Aorta (tissue), 5 donors: Measurements from ENCODE around the gene LCN1. TPM values are rescaled to one million over a fixed set of nuclear protein-coding genes. Genes with fewer than 3 reads are reported as not detected.
A peak's percentile ranks its signal among the peaks of the same experiment; 100 is the strongest.

ENCODE experiments used
- ATAC-seq: fragments of 200-7000 bp; cut with Tn5 transposase; one replicate; pipeline ENCODE4 v1.9.1; 2022; ENCODE audit warnings: moderate library complexity; ENCODE audit not compliant: low FRiP score
- DNase-seq, 2 donors: peaks; one replicate each; pipeline ENCODE4 v3.0.0-alpha.2; 2020
- H3K27ac ChIP-seq, 2 donors: one replicate each; pipeline ENCODE4 v1.5.1; 2013; ENCODE audit warnings: low read length in 2 of 2, mild to moderate bottlenecking in 2 of 2, moderate library complexity in 2 of 2, control low read depth in 1 of 2, inconsistent platforms in 1 of 2, low read depth in 1 of 2
- H3K27me3 ChIP-seq, 2 donors: one replicate each; pipeline ENCODE4 v1.6.1; 2013; ENCODE audit warnings: control low read depth in 1 of 2, low read length in 1 of 2, mild to moderate bottlenecking in 1 of 2, moderate library complexity in 1 of 2; ENCODE audit not compliant: insufficient read depth in 2 of 2, control insufficient read depth in 1 of 2
- H3K36me3 ChIP-seq, 2 donors: one replicate each; pipeline ENCODE4 v1.6.1; 2013; ENCODE audit warnings: control low read depth in 1 of 2, low read length in 1 of 2, mild to moderate bottlenecking in 1 of 2; ENCODE audit not compliant: insufficient read depth in 2 of 2, control insufficient read depth in 1 of 2
- H3K4me1 ChIP-seq, 2 donors: one replicate each; pipeline ENCODE4 v1.6.1; 2013; ENCODE audit warnings: low read length in 2 of 2, control low read depth in 1 of 2, mild to moderate bottlenecking in 1 of 2, moderate library complexity in 1 of 2; ENCODE audit not compliant: insufficient read depth in 2 of 2, control insufficient read depth in 1 of 2
- H3K4me3 ChIP-seq, 2 donors: one replicate each; pipeline ENCODE4 v1.5.1; 2013; ENCODE audit warnings: low read length in 2 of 2, control low read depth in 1 of 2, mild to moderate bottlenecking in 1 of 2
- H3K9me3 ChIP-seq: one replicate; pipeline ENCODE4 v1.6.1; 2013; ENCODE audit warnings: mild to moderate bottlenecking, low read length; ENCODE audit not compliant: control insufficient read depth
- WGBS, 2 donors: extraction: QIAGEN DNeasy Blood & Tissue Kit; methylation state at CpG; one replicate each; pipeline ENCODE4 v1.1.7; 2013; 5-methylcytosine and 5-hydroxymethylcytosine counted together
- intact Hi-C, 2 donors: fragments of 100-400 bp; cut with DNase I; formaldehyde crosslinking; loops; one replicate each; pipeline versions ENCODE4 v1.14.2 to v1.15.0; 2022
- polyA plus RNA-seq, 2 donors: library from polyadenylated mRNA; stranded (reverse); fragments of 200-250 nt; gene quantifications; one replicate each; pipeline ENCODE4 v1.2.3, GENCODE V29; 2013
- total RNA-seq, 2 donors: library from RNA; stranded (reverse); fragmentation: NEBNext Ultra II Directional; extraction: Animal tissue kit (Norgen Biotek cat#: 25700); gene quantifications; one replicate each; pipeline ENCODE4 v1.2.1, GENCODE V29; 2021
- donor health status: healthy with polysubstance abuse.
- donor health status: Bipolar disorder and iron deficiency.
- donor health status: DM: no; HTN: no; CAD: no.
- donor health status: DM: no; HTN: no; CAD: no.
- donor health status: DM: yes; HTN: yes; CAD: no.

The LCN1 gene
- total and polyA plus RNA-seq, 4 donors = 0.81 TPM; not detected in 3

DNA sequence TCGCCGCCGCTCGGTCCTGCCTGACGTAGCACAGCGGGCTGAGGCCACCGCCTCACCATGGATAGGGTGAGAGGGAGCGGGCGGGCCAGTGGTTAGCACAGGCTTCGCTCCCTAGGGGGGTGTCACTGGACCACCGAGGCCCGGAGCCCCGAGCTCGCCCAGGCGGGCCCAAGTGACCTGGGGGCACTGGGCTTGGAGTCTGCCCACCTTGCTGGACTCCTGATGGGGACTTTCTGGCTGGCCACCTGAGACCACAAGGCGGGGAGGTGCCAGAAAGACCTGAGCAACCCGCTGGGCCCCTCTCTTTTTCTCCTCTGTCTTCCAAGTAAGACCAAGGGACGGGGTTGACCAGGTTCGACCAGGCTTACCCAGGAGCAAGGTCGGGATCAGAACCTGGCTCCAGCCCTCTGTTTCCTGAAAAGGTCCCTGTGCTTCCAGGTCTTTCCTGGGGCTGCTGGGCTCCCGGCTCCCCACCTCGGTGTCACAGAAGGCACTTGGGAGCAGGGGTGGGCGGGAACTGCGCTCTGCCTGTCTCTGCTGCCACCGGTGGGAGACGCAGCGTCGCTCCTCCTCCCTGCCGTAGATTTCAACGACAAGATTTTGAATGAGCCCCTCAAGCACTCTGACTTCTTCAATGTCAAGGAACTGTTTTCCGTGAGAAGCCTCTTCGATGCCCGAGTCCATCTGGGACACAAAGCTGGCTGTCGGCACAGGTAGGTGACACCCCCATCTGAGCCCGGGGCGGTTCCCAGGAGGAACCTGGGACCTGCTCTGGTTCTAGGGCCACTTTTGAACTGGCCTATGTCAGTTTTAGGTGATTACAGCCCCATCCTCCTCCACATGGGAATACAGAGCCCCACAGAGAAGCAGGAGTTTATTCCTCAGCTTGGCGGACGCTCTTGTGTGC is 19.7 kb upstream of the LCN1 start:
- H3K27me3 ChIP-seq = no peaks in the 10 kb centered on the region
- DNase-seq = peak; percentile 45 to 65
- 46 to 49% methylated on average over 34 to 38 of the region's 38 CpGs for WGBS, 2 donors

DNA sequence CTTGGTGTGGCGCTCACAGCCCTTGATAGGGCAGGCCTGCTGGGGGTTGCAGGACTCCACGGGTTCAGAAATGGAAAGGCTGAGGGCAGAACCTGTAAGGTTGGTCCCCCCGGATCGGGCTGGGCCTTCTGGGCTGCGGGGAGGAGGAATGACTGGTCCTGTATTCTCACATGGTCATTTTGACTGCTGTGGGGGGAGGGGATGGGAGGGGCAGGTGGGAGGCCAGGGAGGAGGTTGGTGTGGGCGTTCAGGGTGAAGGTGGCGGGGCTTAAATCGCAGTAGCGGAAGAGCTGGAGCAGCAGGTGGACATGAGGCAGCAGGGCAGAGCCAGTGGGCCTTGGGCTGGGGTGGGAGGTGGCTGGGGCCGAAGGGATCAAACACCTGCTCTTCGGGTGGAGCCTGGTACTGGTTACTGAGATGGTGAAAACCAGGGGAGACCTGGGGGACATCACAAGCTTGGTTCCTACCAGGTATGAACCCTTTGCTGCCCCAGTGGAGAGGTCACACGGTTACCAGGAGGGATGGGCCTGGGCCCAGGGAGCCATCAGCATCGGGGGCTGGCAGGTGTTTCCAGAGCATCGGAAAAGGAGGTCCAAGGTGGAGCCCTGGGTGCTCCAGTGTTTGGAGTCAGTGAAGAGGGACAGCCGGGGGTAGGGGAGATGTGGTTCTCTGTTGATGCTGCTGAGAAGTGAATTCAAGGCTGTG is 18.9 kb upstream of the LCN1 start:
- intact Hi-C loops = loop anchor here in 1 of 2 donors (5.0 kb wide), 1 partner anchor 1430 kb away; no protein-coding TSS in a partner anchor
- Histone ChIP-seq H3K9me3 (no peaks in the 10 kb centered on the region), H3K4me3 (no peak overlapping the region), H3K36me3 (peaks cover 0 to 5% of the 10 kb centered on the region in 2 donors), H3K27ac (no peak overlapping the region), H3K27me3 (no peaks in the 10 kb centered on the region), H3K4me1 (no peaks in the 10 kb centered on the region)
- WGBS, 2 donors = 91 to 94% methylated on average over 15 of the region's 15 CpGs
- ATAC-seq (no peak), DNase-seq (peak in 1 of 2 donors; percentile 72)

More for the DNA sequence above, 19.7 kb upstream of the LCN1 start:
- no peak overlapping the region for H3K27ac ChIP-seq
- no peaks in the 10 kb centered on the region for H3K4me1 ChIP-seq
- H3K9me3 ChIP-seq = no peaks in the 10 kb centered on the region
- no peak for ATAC-seq
- peaks cover 0 to 5% of the 10 kb centered on the region in 2 donors for H3K36me3 ChIP-seq
- intact Hi-C loops = loop anchor here in 1 of 2 donors (5.0 kb wide), 1 partner anchor 1429 kb away; no protein-coding TSS in a partner anchor
- H3K4me3 ChIP-seq = peak overlapping the region; percentile 74 to 85

DNA sequence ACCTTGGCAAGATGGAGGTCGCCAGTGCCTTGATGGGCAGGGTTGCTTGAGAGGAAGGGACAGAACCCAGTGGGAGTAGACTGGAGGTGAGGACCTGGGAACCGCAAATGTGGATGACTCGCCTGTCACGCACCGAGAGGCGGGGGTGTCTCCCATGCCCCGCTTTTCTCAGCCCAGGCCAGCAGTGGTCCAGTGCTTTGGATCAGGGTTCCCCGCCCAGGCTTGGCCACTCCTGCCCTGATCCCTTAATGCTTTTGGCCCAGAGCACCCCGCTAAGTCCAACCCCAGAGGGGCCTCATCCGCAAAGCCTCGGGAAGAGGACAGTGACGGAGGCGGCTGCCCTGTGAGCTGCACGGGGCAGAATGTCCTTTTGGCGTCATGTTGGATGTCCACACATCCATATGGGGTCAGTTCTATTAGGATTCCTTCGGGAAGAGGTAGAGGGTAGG is 18.3 kb upstream of the LCN1 start:
- no peaks in the 10 kb centered on the region for H3K9me3 ChIP-seq
- intact Hi-C loops = loop anchor here in 1 of 2 donors (5.0 kb wide), 1 partner anchor 1431 kb away; no protein-coding TSS in a partner anchor
- H3K36me3 ChIP-seq = peaks cover 0 to 5% of the 10 kb centered on the region in 2 donors
- H3K27me3 ChIP-seq = no peaks in the 10 kb centered on the region
- no peak overlapping the region for H3K4me3 ChIP-seq
- 92 to 93% methylated on average over 15 to 16 of the region's 16 CpGs for WGBS, 2 donors
- no peaks in the 10 kb centered on the region for H3K4me1 ChIP-seq
- no peak for ATAC-seq
- peak in 1 of 2 donors; percentile 68 for DNase-seq
- no peak overlapping the region for H3K27ac ChIP-seq

DNA sequence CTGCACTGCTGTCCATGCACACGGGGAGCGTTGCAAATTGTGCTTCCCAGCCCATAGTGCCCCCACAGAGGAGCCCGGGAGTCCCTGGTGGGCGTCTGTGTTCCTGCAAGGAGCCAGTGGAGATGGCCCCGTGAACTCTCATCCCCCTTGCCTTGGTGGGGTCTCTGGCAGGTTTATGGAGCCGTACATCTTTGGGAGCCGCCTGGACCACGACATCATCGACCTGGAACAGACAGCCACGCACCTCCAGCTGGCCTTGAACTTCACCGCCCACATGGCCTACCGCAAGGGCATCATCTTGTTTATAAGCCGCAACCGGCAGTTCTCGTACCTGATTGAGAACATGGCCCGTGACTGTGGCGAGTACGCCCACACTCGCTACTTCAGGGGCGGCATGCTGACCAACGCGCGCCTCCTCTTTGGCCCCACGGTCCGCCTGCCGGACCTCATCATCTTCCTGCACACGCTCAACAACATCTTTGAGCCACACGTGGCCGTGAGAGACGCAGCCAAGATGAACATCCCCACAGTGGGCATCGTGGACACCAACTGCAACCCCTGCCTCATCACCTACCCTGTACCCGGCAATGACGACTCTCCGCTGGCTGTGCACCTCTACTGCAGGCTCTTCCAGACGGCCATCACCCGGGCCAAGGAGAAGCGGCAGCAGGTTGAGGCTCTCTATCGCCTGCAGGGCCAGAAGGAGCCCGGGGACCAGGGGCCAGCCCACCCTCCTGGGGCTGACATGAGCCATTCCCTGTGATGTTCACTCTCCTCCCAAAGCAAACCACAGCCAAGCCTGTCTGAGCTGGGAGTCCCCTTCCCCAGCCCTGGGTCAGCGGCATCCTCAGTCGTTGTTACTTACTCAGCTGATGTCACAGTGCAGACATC is 17.6 kb upstream of the LCN1 start:
- Histone ChIP-seq H3K27me3 (no peaks in the 10 kb centered on the region), H3K36me3 (peaks cover 0 to 5% of the 10 kb centered on the region in 2 donors), H3K4me3 (no peak overlapping the region), H3K9me3 (peaks cover 4% of the 10 kb centered on the region), H3K27ac (no peak overlapping the region), H3K4me1 (no peaks in the 10 kb centered on the region)
- DNase-seq (peak in 1 of 2 donors; percentile 70), ATAC-seq (no peak)
- WGBS, 2 donors = 90% methylated on average over 41 of the region's 41 CpGs
- intact Hi-C loops = loop anchor here in 1 of 2 donors (5.0 kb wide), 1 partner anchor 1431 kb away; no protein-coding TSS in a partner anchor

DNA sequence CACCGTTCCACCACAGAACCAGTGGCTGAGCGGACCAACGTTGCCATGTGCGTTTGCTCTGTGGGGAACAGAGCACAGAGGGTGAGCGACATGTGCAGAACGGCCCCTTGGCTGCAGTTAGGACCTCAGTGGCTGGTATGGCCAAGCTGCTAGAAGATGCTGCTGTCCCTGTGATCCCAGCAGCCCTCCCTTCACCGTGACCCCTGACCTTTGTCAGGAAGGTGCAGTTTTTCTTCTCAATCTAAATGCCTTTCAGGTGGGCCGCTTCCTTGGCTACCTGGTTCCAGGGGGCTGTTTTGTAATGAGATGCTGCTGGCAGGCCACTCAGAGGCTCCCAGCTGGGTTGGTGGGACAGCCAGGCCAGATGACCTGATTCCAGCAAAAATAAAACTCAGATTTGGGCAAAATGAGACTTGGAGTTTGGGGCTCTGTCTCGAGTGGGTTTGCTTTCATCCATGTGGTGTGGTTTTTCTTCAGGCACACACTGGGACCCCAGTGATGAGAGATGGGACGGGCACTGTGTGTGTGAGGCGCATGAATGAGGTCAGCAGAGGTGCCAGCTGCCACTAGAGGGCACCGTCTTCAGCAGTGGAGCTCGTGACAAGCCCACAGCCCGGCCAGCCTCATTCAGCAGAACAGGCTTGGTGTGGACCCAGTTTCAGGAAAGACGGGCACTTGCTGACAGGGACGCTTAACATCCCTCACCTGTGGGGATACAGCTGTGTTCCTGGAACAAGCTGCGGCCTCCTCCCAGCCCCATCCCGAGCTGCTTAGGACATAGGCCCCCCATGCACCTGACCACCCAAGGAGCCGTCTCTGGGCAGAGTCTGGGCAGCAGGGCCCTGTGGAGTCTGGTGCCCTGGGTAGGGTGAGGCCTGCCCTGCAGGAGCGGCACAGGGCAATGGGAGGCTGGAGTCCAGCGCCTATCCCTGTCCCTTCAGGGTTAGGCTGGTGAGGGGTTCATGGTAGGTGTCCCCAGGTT is 16.7 kb upstream of the LCN1 start:
- Histone ChIP-seq H3K4me1 (no peaks in the 10 kb centered on the region), H3K4me3 (no peak overlapping the region), H3K27me3 (no peaks in the 10 kb centered on the region), H3K36me3 (peaks cover 0 to 5% of the 10 kb centered on the region in 2 donors), H3K27ac (no peak overlapping the region), H3K9me3 (peaks cover 6% of the 10 kb centered on the region)
- ATAC-seq (no peak), DNase-seq (peak; percentile 70 to 81)
- WGBS, 2 donors = 56 to 59% methylated on average over 21 of the region's 21 CpGs
- intact Hi-C loops = loop anchor here in 1 of 2 donors (5.0 kb wide), 1 partner anchor 1432 kb away; no protein-coding TSS in a partner anchor

DNA sequence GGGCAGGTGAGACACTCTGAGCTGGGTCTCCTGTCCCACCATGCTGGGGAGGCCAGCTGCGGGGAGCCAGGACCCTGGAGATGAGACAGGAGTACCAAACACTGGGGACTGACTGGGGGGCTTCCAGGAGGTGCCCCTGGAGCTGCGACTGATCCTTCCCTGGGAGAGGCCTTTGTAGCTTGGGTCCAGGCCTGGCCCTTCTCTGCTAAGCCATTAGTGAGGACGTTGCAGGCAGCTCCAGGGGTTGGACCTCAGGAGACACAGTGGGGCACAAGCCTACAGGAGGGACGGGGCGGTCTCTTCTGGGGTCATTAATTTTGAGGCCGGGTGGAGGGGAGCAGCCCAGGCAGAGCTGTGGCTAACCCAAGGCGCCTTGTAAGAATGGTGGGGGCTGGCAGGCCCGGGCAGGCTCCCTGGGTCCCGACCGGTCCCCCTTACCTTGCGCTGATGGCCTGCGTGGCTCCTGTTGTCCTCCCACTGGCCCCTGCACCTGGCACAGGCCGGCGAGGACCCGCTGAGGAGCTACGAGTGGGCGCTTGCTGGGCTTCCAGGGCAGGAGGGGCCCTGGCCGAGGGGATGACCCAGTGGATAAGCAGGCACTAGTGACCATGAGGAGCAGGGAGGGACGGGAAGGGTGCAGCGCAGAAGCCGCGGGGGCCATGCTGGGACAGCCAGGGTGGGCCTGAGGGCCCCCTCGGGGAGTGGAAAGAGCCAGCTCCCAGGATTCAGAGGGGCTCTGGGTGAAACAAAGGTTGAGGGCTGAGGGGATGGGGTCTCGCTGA is 15.6 kb upstream of the LCN1 start:
- WGBS, 2 donors = 84 to 85% methylated on average over 24 of the region's 24 CpGs
- no peaks in the 10 kb centered on the region for H3K4me1 ChIP-seq
- ATAC-seq = no peak
- intact Hi-C loops = no loop called here
- H3K27me3 ChIP-seq = no peaks in the 10 kb centered on the region
- peaks cover 6% of the 10 kb centered on the region for H3K9me3 ChIP-seq
- DNase-seq = peak in 1 of 2 donors; percentile 68
- no peak overlapping the region for H3K4me3 ChIP-seq
- no peak overlapping the region for H3K27ac ChIP-seq
- H3K36me3 ChIP-seq = peaks cover 0 to 5% of the 10 kb centered on the region in 2 donors
